Right lobe of liver (tissue), 6 donors: ENCODE measurements around the gene MSANTD3. TPM values are rescaled to one million over a fixed set of nuclear protein-coding genes. Genes with fewer than 3 reads are reported as not detected.
"Not testable (repeated sequence)": the region's sequence is repeated elsewhere in the genome, so short reads cannot be mapped to it uniquely, and the experiment has no call there.

ENCODE experiments used
- ATAC-seq, 4 donors: fragments of 200-7000 bp; cut with Tn5 transposase; one replicate each; pipeline ENCODE4 v1.9.1; 2020; ENCODE audit warnings: mild to moderate bottlenecking in 4 of 4, moderate library complexity in 4 of 4
- DNase-seq, 3 donors: peaks; one replicate each; pipeline ENCODE4 v3.0.0-alpha.2; 2020
- H3K27ac ChIP-seq, 3 donors: fragments of 200-600 bp; one replicate each; pipeline ENCODE4 v1.8.0; 2022
- H3K27me3 ChIP-seq, 2 donors: fragments of 200-600 bp; one replicate each; pipeline ENCODE4 v1.8.0; 2022
- H3K36me3 ChIP-seq, 4 donors: fragments of 200-600 bp; sonication (generic) in 1 of 4; one replicate each; pipeline versions ENCODE4 v1.5.1 to v1.8.0; 2017 to 2022; ENCODE audit warnings: control low read depth in 1 of 4
- H3K4me1 ChIP-seq, 4 donors: fragments of 200-600 bp; sonication (generic) in 1 of 4; one replicate each; pipeline versions ENCODE4 v1.5.1 to v1.8.0; 2017 to 2022; ENCODE audit warnings: control low read depth in 1 of 4
- H3K4me3 ChIP-seq, 3 donors: fragments of 200-600 bp; one replicate each; pipeline ENCODE4 v1.8.0; 2022
- H3K9me3 ChIP-seq, 4 donors: fragments of 200-600 bp; sonication (generic) in 1 of 4; one replicate each; pipeline versions ENCODE4 v1.5.1 to v1.8.0; 2017 to 2022; ENCODE audit warnings: control low read depth in 1 of 4
- POLR2A ChIP-seq: fragments of 450-650 bp; IDR thresholded peaks from one replicate; pipeline ENCODE4 v1.6.1; 2017; ENCODE audit warnings: antibody characterized with exemption, mild to moderate bottlenecking
- WGBS: methylation state at CpG from one replicate; pipeline ENCODE4 v1.1.6; 2018; ENCODE audit warnings: low coverage, low lambda C conversion rate; ENCODE audit not compliant: insufficient coverage; ENCODE audit errors: missing lambda C conversion rate; 5-methylcytosine and 5-hydroxymethylcytosine counted together
- intact Hi-C, 2 donors: fragments of 100-400 bp; cut with DNase I; formaldehyde crosslinking; loops; one replicate each; pipeline versions ENCODE4 v1.11.2 to v1.14.1; 2022
- total RNA-seq, 6 experiments: library from RNA; depleted of rRNA in 2 of 6; stranded (reverse); fragments of >200 nt in 2 of 6; fragmentation: NEBNext Ultra II Directional in 3 of 6; extraction: Animal tissue kit (Norgen Biotek cat#: 25700) in 3 of 6; gene quantifications; one replicate each; pipeline versions ENCODE4 v1.1.0 to v1.2.4, GENCODE V29; 2016 to 2023
- TF ChIP-seq, protein P1 (sequence below), 4 donors: fragments of 200-600 bp in 3 of 4; fragments of 450-650 bp in 1 of 4; IDR thresholded peaks; one replicate each; pipeline versions ENCODE4 v1.5.1 to v1.8.0; 2016 to 2022; ENCODE audit warnings: antibody characterized with exemption in 4 of 4, mild to moderate bottlenecking in 2 of 4
- donor health status: DM: no; HTN: yes; CAD: no.
- donor health status: DM: no; HTN: no; CAD: no.
- donor health status: DM: no; HTN: no; CAD: no.
- donor health status: DM: no; HTN: yes; CAD: no.
- donor health status: DM: no; HTN: yes; CAD: no.

MSANTD3 gene
- total RNA-seq, 6 experiments from 2014 or later: 6.7 to 26.9 (median 15.9) TPM

DNA sequence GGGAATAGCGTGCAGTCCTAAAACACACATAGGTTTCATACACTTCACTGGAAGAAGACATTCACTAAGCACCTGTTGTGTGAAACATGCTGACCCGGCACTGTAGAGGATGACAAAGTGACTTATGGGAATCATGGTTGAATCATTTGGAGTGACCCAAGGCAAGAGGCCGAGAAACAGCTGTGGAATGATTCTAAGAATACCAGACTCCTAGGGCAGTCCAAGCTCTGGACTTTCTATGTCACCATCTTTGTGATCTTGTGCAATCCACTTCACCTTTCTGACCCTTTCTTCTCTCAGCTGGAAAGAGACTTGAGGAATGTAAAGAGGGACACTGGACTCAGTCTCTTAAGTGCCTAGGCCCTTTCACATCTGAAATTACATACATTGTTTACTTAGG, 13.1 kb downstream of the MSANTD3 start:
- no peak for TF ChIP-seq POLR2A
- TF ChIP-seq, protein P1, sequence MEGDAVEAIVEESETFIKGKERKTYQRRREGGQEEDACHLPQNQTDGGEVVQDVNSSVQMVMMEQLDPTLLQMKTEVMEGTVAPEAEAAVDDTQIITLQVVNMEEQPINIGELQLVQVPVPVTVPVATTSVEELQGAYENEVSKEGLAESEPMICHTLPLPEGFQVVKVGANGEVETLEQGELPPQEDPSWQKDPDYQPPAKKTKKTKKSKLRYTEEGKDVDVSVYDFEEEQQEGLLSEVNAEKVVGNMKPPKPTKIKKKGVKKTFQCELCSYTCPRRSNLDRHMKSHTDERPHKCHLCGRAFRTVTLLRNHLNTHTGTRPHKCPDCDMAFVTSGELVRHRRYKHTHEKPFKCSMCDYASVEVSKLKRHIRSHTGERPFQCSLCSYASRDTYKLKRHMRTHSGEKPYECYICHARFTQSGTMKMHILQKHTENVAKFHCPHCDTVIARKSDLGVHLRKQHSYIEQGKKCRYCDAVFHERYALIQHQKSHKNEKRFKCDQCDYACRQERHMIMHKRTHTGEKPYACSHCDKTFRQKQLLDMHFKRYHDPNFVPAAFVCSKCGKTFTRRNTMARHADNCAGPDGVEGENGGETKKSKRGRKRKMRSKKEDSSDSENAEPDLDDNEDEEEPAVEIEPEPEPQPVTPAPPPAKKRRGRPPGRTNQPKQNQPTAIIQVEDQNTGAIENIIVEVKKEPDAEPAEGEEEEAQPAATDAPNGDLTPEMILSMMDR (IDR thresholded peaks at IDR 0.05): no peak
- peak in 1 of 4 donors; percentile 6 for ATAC-seq
- WGBS: 86% methylated on average over 2 of the region's 3 CpGs
- Histone ChIP-seq H3K4me3 (no peak overlapping the region), H3K36me3 (no peaks in the 10 kb centered on the region), H3K27ac (no peak overlapping the region), H3K27me3 (no peaks in the 10 kb centered on the region), H3K4me1 (peaks cover 0 to 24% (median 7%) of the 10 kb centered on the region in 4 donors), H3K9me3 (no peaks in the 10 kb centered on the region)
- no peak for DNase-seq
- intact Hi-C loops: no loop called here

DNA sequence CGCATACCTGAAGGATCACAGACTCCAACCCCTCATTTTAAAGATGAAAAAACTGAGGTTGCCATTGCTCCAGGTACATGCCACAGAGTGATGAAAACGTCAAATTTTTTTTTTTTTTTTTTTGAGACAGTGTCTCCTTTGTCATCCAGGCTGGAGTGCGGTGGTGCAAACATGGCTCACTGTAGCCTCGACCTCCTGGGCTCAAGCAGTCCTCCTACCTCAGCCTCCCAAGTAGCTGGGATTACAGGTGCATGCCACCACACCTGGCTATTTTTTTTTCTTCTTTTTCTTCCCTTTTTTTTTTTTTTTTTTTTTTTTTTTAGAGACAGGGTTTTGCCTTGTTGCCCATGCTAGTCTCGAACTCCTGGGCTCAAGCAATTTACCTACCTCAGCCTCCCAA, 13.5 kb downstream of the MSANTD3 start:
- H3K27me3 ChIP-seq, H3K36me3 ChIP-seq, H3K9me3 ChIP-seq, H3K27ac ChIP-seq, DNase-seq, H3K4me3 ChIP-seq, intact Hi-C loops, ATAC-seq: not testable (repeated sequence)
- peaks cover 0 to 24% (median 7%) of the 10 kb centered on the region in 4 donors for H3K4me1 ChIP-seq
- 86% methylated on average over 4 of the region's 5 CpGs for WGBS

DNA sequence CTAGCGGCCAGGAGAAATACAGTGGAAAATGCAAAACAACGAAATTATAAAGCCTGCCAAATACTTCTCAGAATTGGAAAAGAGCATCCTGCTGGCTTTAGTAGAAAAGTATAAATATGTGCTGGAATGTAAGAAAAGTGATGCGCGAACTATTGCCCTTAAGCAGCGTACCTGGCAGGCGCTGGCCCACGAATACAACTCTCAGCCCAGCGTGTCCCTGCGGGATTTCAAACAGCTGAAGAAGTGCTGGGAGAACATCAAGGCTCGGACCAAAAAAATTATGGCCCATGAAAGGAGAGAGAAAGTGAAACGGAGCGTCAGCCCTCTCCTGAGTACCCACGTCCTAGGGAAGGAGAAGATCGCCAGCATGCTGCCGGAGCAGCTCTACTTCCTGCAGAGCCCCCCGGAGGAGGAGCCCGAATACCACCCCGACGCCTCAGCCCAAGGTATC, 15.0 kb downstream of the MSANTD3 start:
- DNase-seq (no peak), ATAC-seq (no peak)
- TF ChIP-seq, protein P1 (IDR thresholded peaks at IDR 0.05): no peak
- TF ChIP-seq POLR2A: no peak

DNA sequence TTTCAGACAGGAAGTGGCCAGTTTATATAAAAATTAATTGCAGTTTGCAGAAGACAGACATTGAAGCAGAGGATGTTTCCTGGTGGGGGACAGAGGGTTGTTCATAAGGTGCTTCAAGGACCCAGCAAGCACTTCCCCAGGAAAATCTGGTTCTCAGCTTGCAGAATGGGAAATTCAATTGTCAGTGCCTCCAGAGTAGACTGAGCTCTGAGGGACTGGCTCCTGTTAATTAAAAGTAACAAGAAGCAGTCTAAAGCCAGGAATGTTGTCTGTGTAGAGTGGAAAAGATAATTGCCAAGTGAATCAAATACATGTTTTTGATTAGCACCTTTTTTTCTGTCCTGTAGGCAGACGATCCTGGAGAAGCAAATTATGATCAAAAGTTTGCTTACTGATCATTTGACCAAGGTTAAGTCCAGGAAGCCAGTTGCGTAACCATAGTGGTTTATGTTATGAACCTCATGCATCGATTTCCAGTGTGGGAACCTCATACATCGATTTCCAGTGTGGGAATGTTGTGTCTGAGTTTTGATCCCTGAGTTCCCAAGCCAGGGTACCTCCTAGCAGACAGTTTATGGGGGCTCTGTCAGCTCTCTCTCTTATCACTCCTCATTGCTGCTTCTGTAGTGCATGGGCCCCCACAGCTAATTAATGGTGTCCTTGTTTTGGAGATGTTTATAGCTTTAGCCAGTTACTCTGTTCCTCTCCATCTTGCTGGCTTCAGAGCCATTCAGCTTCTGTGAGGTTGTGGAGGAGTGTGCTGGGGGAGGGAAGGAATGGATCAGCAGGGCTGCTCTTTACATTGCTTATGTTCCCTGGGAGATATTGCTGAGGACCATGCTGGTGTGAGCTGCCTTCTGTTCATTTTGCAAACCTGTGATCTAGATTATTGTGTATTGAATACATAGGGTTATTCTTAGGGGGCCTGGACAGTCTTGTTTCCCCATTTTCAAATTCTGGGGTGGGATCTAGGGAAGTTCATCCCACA, 17.1 kb downstream of the MSANTD3 start:
- H3K4me1 ChIP-seq: peaks cover 0 to 14% (median 7%) of the 10 kb centered on the region in 4 donors
- no peaks in the 10 kb centered on the region for H3K9me3 ChIP-seq
- 20% methylated on average over 1 of the region's 4 CpGs for WGBS
- no peaks in the 10 kb centered on the region for H3K36me3 ChIP-seq
- ATAC-seq: peak; percentile 57 to 87 (median 69)
- no peak overlapping the region for H3K4me3 ChIP-seq
- no peak for DNase-seq
- no peaks in the 10 kb centered on the region for H3K27me3 ChIP-seq
- intact Hi-C loops: no loop called here
- TF ChIP-seq POLR2A: no peak
- TF ChIP-seq, protein P1 (IDR thresholded peaks at IDR 0.05): no peak
- no peak overlapping the region for H3K27ac ChIP-seq

More for the DNA sequence above, 15.0 kb downstream of the MSANTD3 start:
- WGBS: 80% methylated on average over 15 of the region's 19 CpGs
- no peaks in the 10 kb centered on the region for H3K36me3 ChIP-seq
- no peak overlapping the region for H3K4me3 ChIP-seq
- H3K4me1 ChIP-seq: peaks cover 0 to 24% (median 7%) of the 10 kb centered on the region in 4 donors
- no peak overlapping the region for H3K27ac ChIP-seq
- intact Hi-C loops: no loop called here
- H3K9me3 ChIP-seq: no peaks in the 10 kb centered on the region
- H3K27me3 ChIP-seq: no peaks in the 10 kb centered on the region
